PFSK-1 (cell line): ENCODE measurements around the gene MEGF9.

Experiments used
- FOXP2 ChIP-seq: optimal IDR thresholded peaks from 2 replicates; pipeline ENCODE3; 2011; ENCODE audit warnings: borderline replicate concordance, control low read depth, inconsistent platforms; ENCODE audit not compliant: insufficient read depth; ENCODE audit errors: extremely low read length, extremely low read depth
- POLR2AphosphoS5 ChIP-seq: IDR thresholded peaks from 2 replicates; pipeline ENCODE4 v1.6.1; 2012; ENCODE audit warnings: low read depth, mild to moderate bottlenecking, control low read depth, low read length, moderate library complexity
- REST ChIP-seq, 2 experiments: IDR thresholded peaks; 2 replicates each; pipeline versions ENCODE4 v1.6.1 to v1.8.0; 2011 to 2012; ENCODE audit warnings: low read depth in 2 of 2, low read length in 2 of 2, control low read depth in 1 of 2, inconsistent platforms in 1 of 2, mild to moderate bottlenecking in 1 of 2, moderate library complexity in 1 of 2; ENCODE audit not compliant: insufficient read depth in 1 of 2
- TAF1 ChIP-seq: IDR thresholded peaks from 2 replicates; pipeline ENCODE4 v1.6.1; 2012; ENCODE audit warnings: low read length, control low read depth, borderline replicate concordance; ENCODE audit not compliant: insufficient read depth

DNA sequence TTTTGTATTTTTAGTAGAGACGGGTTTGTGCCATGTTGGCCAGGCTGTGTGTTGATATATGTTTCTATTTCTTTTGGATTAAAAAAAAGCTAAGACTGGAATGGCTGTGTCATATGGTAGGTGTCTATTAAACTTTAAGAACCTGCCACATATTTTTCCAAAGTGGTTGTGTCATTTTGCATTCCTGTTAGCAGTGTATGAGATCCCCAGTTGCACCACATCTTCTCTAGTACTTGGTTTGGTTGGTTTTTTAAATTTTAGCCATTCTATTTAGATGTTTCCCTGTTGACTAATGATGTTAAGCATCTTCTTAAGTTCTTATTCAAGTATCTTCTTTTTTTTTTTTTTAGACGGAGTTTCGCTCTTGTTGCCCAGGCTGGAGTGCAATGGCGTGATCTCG lies 36.2 kb upstream of the MEGF9 start:
- TF ChIP-seq POLR2AphosphoS5 = no peak
- no peak for TF ChIP-seq TAF1
- no peak for TF ChIP-seq FOXP2
- TF ChIP-seq REST (IDR thresholded peaks at IDR 0.05; ENCODE audit: insufficient read depth in 1 of 2, low read depth in 2 of 2, low read length in 2 of 2) = no peak
